Ovary (tissue), 3 donors: ENCODE measurements around the gene IZUMO1.

Experiments
- POLR2A ChIP-seq: fragments of 450-650 bp; IDR thresholded peaks from one replicate; pipeline ENCODE4 v1.6.1; 2017; ENCODE audit warnings: antibody characterized with exemption, mild to moderate bottlenecking, moderate library complexity
- TF ChIP-seq, protein P1 (sequence below), 3 donors: fragments of 450-650 bp in 2 of 3; fragments of 200-600 bp in 1 of 3; IDR thresholded peaks; one replicate each; pipeline versions ENCODE4 v1.5.1 to v1.8.0; 2016 to 2022; ENCODE audit warnings: antibody characterized with exemption in 3 of 3, mild to moderate bottlenecking in 1 of 3
- donor health status: DM: no; HTN: no; CAD: no.

DNA sequence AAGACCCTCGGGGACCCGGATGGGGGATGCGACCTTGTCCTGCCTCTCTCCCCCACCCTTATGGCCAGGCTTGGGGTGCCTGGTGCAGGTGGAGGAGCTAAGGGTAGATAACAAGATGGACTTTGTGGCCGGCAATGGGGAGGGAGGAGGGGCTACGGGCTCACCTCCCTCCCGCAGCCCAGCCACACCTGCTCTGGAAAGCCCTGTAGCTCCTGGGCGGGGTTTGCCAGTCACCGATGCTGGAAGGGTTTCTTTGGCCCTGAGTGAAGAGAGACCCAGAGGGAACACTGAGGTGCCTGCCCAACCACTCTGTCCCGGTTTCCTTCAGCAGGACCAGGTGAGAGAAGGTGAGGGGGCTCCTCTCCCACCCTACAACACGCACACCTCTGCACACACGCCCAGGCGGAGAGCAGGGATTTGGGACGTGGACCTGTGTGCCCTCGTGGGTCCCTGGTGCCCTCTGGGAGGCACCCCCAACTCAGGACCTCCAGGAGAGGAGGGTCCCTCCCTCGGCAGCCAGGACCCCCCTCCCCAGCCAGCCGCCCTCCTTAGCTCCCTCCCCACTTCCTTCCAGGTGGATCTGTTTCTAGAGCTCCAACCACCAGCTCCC is 50.9 kb downstream of the IZUMO1 start, which contains the start of gene FUT2:
- TF ChIP-seq, protein P1, sequence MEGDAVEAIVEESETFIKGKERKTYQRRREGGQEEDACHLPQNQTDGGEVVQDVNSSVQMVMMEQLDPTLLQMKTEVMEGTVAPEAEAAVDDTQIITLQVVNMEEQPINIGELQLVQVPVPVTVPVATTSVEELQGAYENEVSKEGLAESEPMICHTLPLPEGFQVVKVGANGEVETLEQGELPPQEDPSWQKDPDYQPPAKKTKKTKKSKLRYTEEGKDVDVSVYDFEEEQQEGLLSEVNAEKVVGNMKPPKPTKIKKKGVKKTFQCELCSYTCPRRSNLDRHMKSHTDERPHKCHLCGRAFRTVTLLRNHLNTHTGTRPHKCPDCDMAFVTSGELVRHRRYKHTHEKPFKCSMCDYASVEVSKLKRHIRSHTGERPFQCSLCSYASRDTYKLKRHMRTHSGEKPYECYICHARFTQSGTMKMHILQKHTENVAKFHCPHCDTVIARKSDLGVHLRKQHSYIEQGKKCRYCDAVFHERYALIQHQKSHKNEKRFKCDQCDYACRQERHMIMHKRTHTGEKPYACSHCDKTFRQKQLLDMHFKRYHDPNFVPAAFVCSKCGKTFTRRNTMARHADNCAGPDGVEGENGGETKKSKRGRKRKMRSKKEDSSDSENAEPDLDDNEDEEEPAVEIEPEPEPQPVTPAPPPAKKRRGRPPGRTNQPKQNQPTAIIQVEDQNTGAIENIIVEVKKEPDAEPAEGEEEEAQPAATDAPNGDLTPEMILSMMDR (IDR thresholded peaks at IDR 0.05): no peak
- TF ChIP-seq POLR2A: no peak
